Right ventricle myocardium inferior (tissue), 1 donor: ENCODE data around the gene CALN1. TPM values are rescaled to one million over a fixed set of nuclear protein-coding genes. Genes with fewer than 3 reads are reported as not detected.
"Not testable (repeated sequence)": the region's sequence is repeated elsewhere in the genome, so short reads cannot be mapped to it uniquely, and the experiment has no call there.

ENCODE experiments used
- ATAC-seq: fragments of 200-7000 bp; cut with Tn5 transposase; one replicate; pipeline ENCODE4 v1.9.1; 2020; ENCODE audit warnings: mild to moderate bottlenecking, moderate library complexity
- DNase-seq: peaks from one replicate; pipeline ENCODE4 v3.0.0; 2021; ENCODE audit errors: missing footprints
- intact Hi-C: fragments of 100-400 bp; cut with DNase I; formaldehyde crosslinking; loops from one replicate; pipeline ENCODE4 v1.11.0; 2022
- total RNA-seq: library from RNA; stranded (reverse); fragmentation: NEBNext Ultra II Directional; extraction: Animal tissue kit (Norgen Biotek cat#: 25700); gene quantifications from one replicate; pipeline ENCODE4 v1.2.1, GENCODE V29; 2021
- donor health status: DM: no; HTN: yes; CAD: no; lungs with severe emphysema.

The CALN1 gene
- total RNA-seq, 1 donor from 2014 or later, result not detected

DNA sequence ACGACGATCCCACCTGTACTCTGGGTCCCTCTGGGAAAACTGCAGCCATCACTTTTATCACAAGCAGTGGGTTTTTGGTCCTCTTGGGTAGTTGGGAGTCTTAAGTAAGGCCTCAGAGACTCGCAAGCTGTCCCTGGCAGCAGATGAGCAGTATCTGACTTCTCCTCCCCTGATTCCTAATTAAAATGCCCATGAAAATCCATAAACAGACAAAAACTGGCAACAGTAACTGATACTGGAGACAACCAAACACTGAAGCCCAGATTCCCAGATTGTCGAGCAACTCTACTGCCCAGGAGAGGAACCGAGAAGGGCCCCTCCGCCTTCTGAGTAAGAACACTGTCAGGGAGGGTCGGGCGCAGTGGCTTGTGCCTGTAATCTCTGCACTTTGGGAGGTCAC is 333.8 kb downstream of the CALN1 start:
- DNase-seq, result no peak
- ATAC-seq, result no peak
- intact Hi-C loops, result no loop called here

DNA sequence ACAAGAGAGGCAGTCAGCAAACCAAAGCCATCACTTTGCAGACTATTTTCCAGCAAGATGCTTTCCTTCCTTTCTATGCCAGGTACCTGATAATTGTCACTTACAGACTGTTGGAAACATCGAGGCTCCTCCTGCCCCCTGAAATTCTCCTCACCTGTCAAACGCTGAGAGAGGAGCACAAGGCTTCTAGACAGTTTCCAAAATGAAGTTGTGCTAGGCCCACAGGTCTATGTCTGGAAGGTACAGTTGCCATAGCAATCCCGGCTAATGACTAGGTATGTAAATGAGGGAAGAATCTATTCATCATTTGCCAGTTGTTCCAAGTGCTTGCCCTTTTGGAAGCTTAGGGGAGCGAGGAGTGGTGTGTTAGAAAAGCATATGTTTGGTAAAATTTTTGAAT is 334.4 kb downstream of the CALN1 start:
- ATAC-seq (no peak), DNase-seq (no peak)
- intact Hi-C loops, result no loop called here

GRCh38 chr7:72072901-72073300 is 339.2 kb downstream of the CALN1 start:
- intact Hi-C loops, result no loop called here
- no peak for ATAC-seq
- no peak for DNase-seq

- intact Hi-C loops, result no loop called here
- no peak for ATAC-seq
- no peak for DNase-seq
Observed at GRCh38 chr7:72069263-72069662, 342.9 kb downstream of the CALN1 start.

DNA sequence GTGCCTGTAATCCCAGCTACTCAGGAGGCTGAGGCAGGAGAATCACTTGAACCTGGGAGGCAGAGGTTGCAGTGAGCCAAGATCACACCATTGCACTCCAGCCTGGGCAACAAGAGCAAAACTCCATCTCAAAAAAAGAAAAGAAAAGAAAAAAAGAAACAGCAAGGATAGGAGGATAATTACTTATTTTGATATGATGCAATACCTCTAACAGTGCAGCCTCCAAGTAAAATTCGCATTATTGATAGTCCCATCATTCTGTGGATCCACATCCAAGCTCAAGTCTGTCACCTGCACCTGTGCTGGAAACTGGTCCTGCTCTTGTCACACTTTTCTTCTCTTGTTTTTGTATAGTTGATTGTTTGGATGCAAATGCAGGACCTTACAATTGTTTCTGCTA is 346.4 kb downstream of the CALN1 start:
- DNase-seq, ATAC-seq, intact Hi-C loops: not testable (repeated sequence)

- ATAC-seq, result no peak
- intact Hi-C loops, result no loop called here
- no peak for DNase-seq
Observed at GRCh38 chr7:72064916-72065315, 347.2 kb downstream of the CALN1 start.

GRCh38 chr7:72063330-72063729 is 348.8 kb downstream of the CALN1 start:
- intact Hi-C loops, result no loop called here
- ATAC-seq, result peak; percentile 48
- DNase-seq, result no peak

DNA sequence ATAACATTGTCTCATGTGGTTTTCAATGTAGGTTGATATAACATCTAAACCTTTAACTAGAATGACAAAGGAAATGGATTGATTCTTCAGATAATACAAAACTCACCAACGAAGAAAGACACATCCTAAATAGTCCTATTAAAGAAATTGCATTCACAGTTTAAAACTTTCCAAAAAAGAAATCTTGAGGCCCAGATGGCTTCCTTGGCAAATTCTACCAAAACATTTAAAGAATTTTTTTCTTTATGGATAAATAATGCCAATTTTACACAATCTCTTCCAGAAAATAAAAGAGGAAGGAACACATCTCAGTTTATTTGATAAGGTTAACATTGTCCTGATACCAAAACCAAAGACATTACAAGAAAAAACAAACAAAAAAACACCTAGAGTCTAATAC is 349.5 kb downstream of the CALN1 start:
- intact Hi-C loops, result no loop called here
- no peak for ATAC-seq
- no peak for DNase-seq

GRCh38 chr7:72059925-72060324 is 352.2 kb downstream of the CALN1 start:
- DNase-seq (no peak), ATAC-seq (no peak)
- intact Hi-C loops, result no loop called here

GRCh38 chr7:72058579-72058978 is 353.6 kb downstream of the CALN1 start:
- intact Hi-C loops, result no loop called here
- peak; percentile 88 for DNase-seq
- ATAC-seq, result peak; percentile 28

DNA sequence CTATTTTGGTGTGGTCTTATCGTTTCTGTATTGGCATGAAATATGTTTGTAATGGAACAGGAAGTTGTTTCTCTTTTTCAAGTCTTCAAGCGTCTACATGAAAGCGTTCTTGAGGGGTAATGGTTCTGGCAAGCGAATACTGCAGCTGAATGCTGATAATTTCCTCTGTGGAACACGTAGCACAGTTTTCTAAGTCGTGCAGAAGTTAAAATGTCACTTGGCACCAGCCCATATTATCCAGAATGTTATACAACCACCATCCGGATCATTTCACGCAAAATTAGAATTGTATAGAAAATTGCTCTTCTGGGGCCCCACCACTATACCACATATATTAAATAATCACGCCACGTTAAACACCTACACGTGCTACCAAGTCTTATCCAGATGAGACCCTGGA is 354.3 kb downstream of the CALN1 start:
- intact Hi-C loops, result no loop called here
- DNase-seq, result no peak
- no peak for ATAC-seq

DNA sequence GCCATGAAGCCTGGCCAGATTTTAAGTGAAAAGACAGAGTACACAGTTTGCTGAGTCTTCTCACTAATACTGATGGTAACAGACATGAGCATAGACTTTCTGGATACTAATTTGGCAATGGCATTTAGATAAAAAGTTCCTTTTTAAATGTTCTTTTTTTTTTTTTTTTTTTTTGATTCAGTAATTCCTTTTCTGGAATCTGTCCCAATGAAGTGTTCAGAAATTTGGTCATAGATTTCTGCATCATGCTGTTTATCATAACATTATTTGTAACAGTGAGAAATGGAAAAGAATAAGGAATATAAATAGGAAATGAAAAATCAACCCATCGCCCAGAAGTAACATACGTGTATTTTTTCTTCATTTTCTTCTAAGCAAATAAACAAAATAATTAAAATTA is 354.9 kb downstream of the CALN1 start:
- DNase-seq (no peak), ATAC-seq (no peak)
- intact Hi-C loops, result no loop called here

- intact Hi-C loops, result no loop called here
- ATAC-seq, result no peak
- no peak for DNase-seq
Observed at GRCh38 chr7:72055426-72055825, 356.7 kb downstream of the CALN1 start.

DNA sequence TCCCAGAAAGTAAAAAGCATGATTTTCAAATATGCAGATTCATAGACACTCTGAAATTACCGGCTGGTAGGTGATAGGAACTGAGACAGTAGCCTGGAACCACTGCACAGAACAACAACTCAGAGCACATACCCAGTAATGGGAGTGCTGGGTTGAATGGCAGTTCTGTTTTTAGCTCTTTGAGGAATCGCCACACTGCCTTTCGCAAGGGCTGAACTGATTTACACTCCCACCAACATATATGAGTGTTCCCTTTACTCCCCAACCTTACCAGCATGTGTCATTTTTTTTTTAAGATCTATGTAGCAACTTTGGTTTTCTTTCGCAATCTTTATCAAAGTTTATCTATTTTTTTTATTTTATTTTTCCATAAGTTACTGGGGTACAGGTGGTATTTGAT is 358.8 kb downstream of the CALN1 start:
- intact Hi-C loops, result no loop called here
- DNase-seq (no peak), ATAC-seq (no peak)

- DNase-seq (no peak), ATAC-seq (no peak)
- intact Hi-C loops, result no loop called here
Observed at GRCh38 chr7:72048420-72048819, 363.7 kb downstream of the CALN1 start.

GRCh38 chr7:72042855-72043254 is 369.3 kb downstream of the CALN1 start:
- no peak for ATAC-seq
- DNase-seq, result no peak
- intact Hi-C loops, result no loop called here

- DNase-seq (no peak), ATAC-seq (no peak)
- intact Hi-C loops, result no loop called here
Observed at GRCh38 chr7:72040641-72041040, 371.5 kb downstream of the CALN1 start.

DNA sequence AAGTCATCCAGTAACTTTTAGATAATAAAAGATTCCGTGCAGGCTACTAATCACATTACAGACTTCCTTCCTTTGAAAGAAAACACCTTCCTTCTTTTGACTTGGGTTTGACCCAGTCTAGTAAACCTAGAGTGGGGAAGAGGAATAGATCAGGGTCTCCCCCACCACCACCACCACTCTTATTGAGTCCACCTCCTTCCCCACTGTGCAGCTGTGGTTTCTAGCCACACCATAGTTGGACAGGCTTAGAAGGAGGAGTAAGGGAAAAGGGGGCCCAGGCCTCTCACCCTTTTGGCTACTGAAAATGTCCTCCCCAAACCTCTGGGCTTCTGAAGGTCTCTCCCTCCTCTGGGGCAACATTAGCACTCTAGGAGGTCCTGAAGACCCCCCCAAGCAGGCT is 372.7 kb downstream of the CALN1 start:
- DNase-seq (no peak), ATAC-seq (no peak)
- intact Hi-C loops, result no loop called here

DNA sequence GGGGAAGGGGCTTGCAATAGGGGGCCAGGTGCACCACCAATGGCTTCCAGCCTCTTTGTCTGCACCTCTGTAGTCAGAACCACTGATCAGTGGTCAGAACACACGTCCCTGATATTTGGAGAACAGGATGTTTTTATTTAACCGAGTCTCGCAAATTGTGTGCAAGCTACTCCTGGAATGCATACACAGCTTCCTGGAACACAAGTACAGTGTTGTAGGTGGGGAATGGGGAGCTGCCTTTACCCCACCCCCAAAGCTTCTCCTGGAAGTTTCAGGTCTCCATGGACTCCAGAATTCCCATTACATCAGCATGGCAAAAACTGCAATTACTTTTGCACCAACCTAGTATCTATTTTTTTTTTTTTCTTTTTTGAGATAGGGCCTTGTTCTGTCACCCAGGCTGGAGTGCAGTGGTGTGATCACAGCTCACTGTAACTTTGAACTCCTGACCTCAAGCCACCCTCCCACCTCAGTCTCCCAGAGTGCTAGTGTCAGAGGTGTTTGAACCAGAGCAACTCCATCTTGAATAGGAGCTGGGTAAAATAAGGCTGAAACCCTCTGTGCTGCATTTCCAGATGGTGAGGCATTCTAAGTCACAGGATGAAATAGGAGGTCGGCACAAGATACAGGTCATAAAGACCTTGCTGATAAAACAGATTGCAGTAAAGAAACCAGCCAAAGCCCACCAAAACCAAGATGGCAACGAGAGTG is 374.0 kb downstream of the CALN1 start:
- DNase-seq (no peak), ATAC-seq (no peak)
- intact Hi-C loops, result no loop called here

DNA sequence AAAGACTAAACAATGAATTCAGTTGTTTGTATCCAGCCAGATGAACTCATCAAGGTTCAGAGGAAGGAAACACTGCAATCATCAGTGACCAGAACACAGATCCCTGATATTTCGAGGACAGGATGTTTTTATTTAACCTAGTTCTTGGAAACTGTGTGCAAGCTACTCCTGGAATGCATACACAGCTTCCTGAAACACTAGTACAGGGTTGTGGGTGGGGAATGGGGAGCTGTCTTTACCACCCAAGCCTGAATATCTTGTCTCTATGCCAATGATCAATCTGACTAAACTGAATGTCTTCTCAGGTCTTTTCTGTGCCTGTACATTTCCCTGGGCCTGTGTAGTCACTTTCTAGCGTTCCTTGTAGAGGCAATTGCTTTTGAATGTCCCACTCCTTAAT is 374.6 kb downstream of the CALN1 start:
- intact Hi-C loops, result no loop called here
- no peak for ATAC-seq

GRCh38 chr7:72035266-72035665 is 376.9 kb downstream of the CALN1 start:
- ATAC-seq (no peak), DNase-seq (no peak)
- intact Hi-C loops, result no loop called here

More for the DNA sequence above, 374.6 kb downstream of the CALN1 start:
- DNase-seq, result no peak
